GM21447 (cell line): ENCODE data around the gene RHEX.
A peak's percentile ranks its signal among the peaks of the same experiment; 100 is the strongest.
"Not testable (repeated sequence)": the region's sequence is repeated elsewhere in the genome, so short reads cannot be mapped to it uniquely, and the experiment has no call there.

ENCODE experiments used
- ATAC-seq: cut with Tn5 transposase; IDR thresholded peaks from one replicate; pipeline ENCODE4 v1.9.1; 2021; ENCODE audit not compliant: unreplicated experiment

The RHEX gene

DNA sequence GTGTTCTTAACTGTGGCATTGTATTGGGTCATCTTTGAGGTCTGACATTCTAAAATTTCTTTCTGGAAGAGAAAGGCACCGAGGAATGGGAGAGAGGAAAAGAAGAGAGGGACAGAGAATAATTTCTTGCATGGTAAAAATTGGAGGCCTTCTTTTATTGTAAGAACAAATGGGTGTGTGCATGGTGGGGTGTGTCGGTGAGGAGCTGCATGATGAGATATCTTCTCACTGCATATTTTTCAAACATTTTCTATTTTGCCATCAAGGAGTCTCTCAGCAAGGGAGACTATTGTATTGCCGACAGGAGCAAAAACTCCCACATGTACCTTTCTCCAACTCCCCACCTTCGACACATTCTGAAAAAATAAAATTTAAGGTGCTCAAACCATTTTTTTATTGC lies 22.8 kb upstream of the RHEX start:
- no peak for ATAC-seq

- ATAC-seq, result no peak
Observed at GRCh38 chr1:206030714-206031113, 22.3 kb upstream of the RHEX start.

GRCh38 chr1:206032380-206033140 lies 20.4 kb upstream of the RHEX start:
- ATAC-seq, result no peak

DNA sequence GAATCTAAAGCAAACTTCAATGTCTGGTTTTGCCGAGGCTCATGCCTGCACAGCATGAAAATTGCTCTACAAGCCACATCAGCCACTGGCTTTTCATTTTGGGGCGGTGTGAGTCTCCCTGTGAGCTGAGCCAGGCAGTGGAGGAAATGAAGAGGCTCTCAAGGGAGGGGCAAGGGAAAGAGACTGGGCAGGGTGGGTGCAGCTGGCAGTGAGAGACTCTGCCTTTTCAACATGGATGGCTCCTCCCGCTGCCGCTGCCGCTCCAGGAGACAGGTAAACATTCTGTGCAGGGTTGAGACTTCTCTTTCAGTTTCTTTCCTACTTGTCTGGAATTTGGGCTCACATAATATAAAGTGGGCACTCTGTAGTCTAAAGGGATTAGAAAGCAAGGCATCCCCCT lies 17.9 kb upstream of the RHEX start:
- no peak for ATAC-seq

- peak; percentile 41 for ATAC-seq
Observed at GRCh38 chr1:206036663-206037455, 16.1 kb upstream of the RHEX start.

DNA sequence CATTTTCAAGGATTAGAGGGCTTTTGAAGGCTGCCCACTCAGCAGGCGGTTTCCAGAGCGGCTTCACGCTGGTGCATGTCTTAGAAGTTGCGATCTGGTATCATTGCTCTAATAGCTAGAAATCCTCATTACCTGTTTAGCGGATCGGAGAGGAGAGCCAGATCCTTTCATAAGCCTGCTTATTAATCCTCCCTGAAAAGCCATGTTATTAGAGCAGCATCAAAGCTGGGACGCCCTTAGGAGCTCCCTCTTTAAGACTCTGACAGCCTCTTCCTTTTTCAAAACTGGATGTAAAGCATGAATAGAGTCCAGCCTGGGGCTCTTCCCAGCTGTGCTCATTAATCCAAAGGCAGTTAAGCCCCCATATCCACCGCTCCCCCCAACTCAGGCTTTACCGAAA lies 15.4 kb upstream of the RHEX start:
- ATAC-seq, result no peak

- ATAC-seq, result no peak
Observed at GRCh38 chr1:206039046-206039973, 13.7 kb upstream of the RHEX start.

GRCh38 chr1:206040328-206040727 lies 12.6 kb upstream of the RHEX start:
- no peak for ATAC-seq

- ATAC-seq, result no peak
Observed at GRCh38 chr1:206041640-206042039, 11.3 kb upstream of the RHEX start.

GRCh38 chr1:206047271-206047670 lies 5.7 kb upstream of the RHEX start:
- no peak for ATAC-seq

DNA sequence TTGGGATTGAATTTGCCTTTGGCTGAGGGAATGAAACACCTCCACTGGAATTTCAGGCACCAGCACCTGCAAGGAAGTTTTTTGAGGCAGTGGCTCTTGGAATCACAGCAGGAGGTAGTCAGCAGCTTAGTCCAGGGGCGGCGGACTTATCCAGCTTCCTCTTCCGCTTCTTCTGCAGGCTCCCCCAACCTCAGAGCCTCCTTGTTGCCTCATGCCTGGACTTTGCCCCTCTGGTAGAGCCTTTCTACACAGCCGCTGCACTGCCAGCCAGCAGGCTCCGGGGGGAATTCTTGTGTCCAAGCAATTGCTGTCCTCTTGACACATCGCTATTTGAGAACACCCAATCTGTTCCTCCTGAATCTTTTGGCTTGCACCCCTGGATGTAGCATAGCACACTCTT lies 4.4 kb upstream of the RHEX start:
- ATAC-seq, result no peak

GRCh38 chr1:206049293-206049692 lies 3.7 kb upstream of the RHEX start:
- peak; percentile 45 for ATAC-seq

DNA sequence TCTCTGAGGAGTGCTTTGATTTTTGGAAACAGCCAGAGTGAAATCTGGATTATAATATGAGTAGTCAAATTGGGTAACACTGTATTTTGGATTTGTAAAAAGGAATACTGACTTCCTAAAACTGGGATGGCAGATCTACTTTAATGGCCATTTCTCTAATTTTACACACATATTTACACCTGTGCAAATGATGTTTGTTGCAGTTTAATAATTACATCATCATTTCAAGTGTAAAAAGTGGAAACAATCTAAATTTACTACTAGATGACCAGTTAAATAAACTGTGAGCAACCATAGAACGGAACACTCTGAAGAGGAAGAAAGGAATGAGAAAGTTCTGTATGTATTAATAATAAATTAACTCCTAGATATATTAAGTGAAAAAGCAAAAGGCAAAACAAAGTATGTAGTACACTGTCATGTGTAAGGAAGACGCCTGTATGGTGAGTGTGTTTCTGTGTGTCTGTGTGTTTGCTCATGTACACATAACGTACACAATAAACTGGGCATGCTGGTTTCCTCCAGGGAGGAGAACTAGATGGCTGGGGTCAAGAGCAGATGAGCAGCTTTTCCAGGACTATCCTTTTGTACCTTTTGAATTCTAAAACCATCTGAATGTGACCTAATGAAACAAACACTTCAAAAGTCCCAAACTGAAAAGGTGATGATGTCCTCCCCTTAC lies 2.9 kb upstream of the RHEX start:
- ATAC-seq, result no peak

- peak; percentile 83 for ATAC-seq
Observed at GRCh38 chr1:206050655-206051235, 2.2 kb upstream of the RHEX start.

- not testable (repeated sequence) for ATAC-seq
Observed at GRCh38 chr1:206052231-206052865, 625 bp upstream of the RHEX start.

DNA sequence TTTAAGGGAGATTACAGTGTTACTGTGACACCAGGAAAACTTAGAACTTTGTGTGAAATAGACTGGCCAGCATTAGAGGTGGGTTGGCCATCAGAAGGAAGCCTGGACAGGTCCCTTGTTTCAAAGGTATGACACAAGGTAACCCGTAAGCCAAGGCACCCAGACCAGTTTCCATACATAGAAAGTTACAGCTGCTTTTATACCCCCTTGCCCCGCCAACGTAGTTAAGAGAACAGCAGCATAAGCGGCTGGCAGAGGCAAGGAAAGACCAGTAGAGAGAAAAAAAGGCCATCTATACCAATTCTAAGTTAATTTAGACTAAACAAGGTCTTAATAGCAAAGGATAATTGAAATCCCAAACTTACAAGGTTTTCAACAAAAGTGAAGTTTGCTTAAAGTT lies 643 bp downstream of the RHEX start:
- not testable (repeated sequence) for ATAC-seq

- ATAC-seq, result not testable (repeated sequence)
Observed at GRCh38 chr1:206055069-206055625, 2.2 kb downstream of the RHEX start.

GRCh38 chr1:206055639-206056323 lies 2.8 kb downstream of the RHEX start:
- ATAC-seq, result not testable (repeated sequence)
